ENCODE results near the gene SFR1. TPM values are rescaled to one million over a fixed set of nuclear protein-coding genes. Genes with fewer than 3 reads are reported as not detected.

Gene SFR1
- total and polyA plus RNA-seq, 7 experiments from 2014 or later = 10.1 to 19.8 (median 14.2) TPM

GRCh38 chr10:104117839-104118323, 4.1 kb upstream of the SFR1 start:
- Mint-ChIP-seq H3K4me3 (no peak overlapping the region), H3K27ac (no peak overlapping the region), H3K36me3 (no peaks in the 10 kb centered on the region), H3K9me3 (no peaks in the 10 kb centered on the region), H3K4me1 (peaks cover 4 to 25% (median 15%) of the 10 kb centered on the region in 7 donors), H3K27me3 (peaks cover 0 to 12% (median under 1%) of the 10 kb centered on the region in 5 donors)
- Histone ChIP-seq H3K36me3 (ENCODE audit: control insufficient read depth in 2 of 3, insufficient read depth in 3 of 3, low read length in 3 of 3) (peaks cover 0 to 4% (median 0%) of the 10 kb centered on the region in 3 experiments), H3K9me3 (ENCODE audit: control insufficient read depth in 2 of 3, low read length in 3 of 3) (no peaks in the 10 kb centered on the region), H3K4me3 (ENCODE audit: low read length) (no peak overlapping the region), H3K27ac (ENCODE audit: low read depth, low read length) (no peak overlapping the region), H3K4me1 (ENCODE audit: control insufficient read depth in 2 of 2, insufficient read depth in 2 of 2, low read length in 2 of 2) (peaks cover 10 to 14% of the 10 kb centered on the region in 2 donors), H3K27me3 (ENCODE audit: control insufficient read depth in 2 of 2, insufficient read depth in 2 of 2, low read length in 2 of 2) (no peaks in the 10 kb centered on the region)
- ChIA-PET CTCF (no interaction called here), POLR2A (no interaction called here)
- DNase-seq (no peak), ATAC-seq (no peak)
- intact Hi-C loops (cut with micrococcal nuclease) = no loop called here

DNA sequence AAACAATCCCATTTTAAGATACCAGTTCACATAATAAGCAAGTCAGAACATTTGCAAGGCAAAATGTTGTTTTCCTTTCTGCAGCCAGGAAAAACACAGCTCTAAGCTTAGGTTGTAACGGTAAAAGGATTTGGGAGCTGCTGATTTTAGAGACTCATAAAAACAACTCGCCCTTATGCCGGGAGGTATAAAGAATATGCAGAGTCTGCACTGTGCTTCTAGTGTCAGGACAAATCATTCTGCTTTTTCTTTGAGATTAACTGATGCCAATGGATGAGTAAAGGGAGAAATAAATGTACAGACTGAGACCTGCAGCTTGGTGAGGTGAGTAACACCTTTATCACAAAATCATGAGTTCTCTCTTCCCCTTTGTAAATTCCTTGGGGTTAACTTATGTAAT, 2.0 kb upstream of the SFR1 start:
- peak overlapping the region in 5 of 10 donors; percentile 36 to 96 (median 93) for H3K4me3 Mint-ChIP-seq
- H3K9me3 ChIP-seq (ENCODE audit: control insufficient read depth in 2 of 3, low read length in 3 of 3) = no peaks in the 10 kb centered on the region
- H3K4me3 ChIP-seq (ENCODE audit: low read length) = no peak overlapping the region
- ChIA-PET CTCF (interaction anchor here (1.4 kb wide), 1 partner anchor 19 kb away, joined by 3 read pairs; no protein-coding TSS in a partner anchor), POLR2A (interaction anchor here (0.8 to 3.2 kb wide), 9 partner anchors 11 to 536 kb away, joined by 3 to 23 read pairs (median 4); partner anchors contain the start of gene SLK)
- H3K4me1 ChIP-seq (ENCODE audit: control insufficient read depth in 2 of 2, insufficient read depth in 2 of 2, low read length in 2 of 2) = peaks cover 13 to 18% of the 10 kb centered on the region in 2 donors
- peaks cover 0 to 2% (median 0%) of the 10 kb centered on the region in 5 donors for H3K36me3 Mint-ChIP-seq
- H3K27me3 ChIP-seq (ENCODE audit: control insufficient read depth in 2 of 2, insufficient read depth in 2 of 2, low read length in 2 of 2) = no peaks in the 10 kb centered on the region
- H3K36me3 ChIP-seq (ENCODE audit: control insufficient read depth in 2 of 3, insufficient read depth in 3 of 3, low read length in 3 of 3) = peaks cover 0 to 4% (median 0%) of the 10 kb centered on the region in 3 experiments
- intact Hi-C loops (cut with micrococcal nuclease) = loop anchor here (2.0 to 10.0 kb wide), 9 partner anchors 38 to 1725 kb away; partner anchors contain the start of genes CFAP58 (in 1 of the 2), ITPRIP (in 1 of the 2), NFKB2 (in 1 of the 2) and TAF5 (in 1 of the 2)
- H3K27me3 Mint-ChIP-seq = peaks cover 0 to 12% (median 0%) of the 10 kb centered on the region in 5 donors
- no peaks in the 10 kb centered on the region for H3K9me3 Mint-ChIP-seq
- DNase-seq (no peak), ATAC-seq (no peak)
- peak overlapping the region; percentile 99 for H3K27ac ChIP-seq (ENCODE audit: low read depth, low read length)
- H3K27ac Mint-ChIP-seq = peak overlapping the region; percentile 39 to 99 (median 98)
- peaks cover 9 to 34% (median 27%) of the 10 kb centered on the region in 7 donors for H3K4me1 Mint-ChIP-seq

GRCh38 chr10:104120512-104120902, 1.5 kb upstream of the SFR1 start:
- H3K27me3 Mint-ChIP-seq = peaks cover 0 to 12% (median 0%) of the 10 kb centered on the region in 5 donors
- peak overlapping the region; percentile 99 for H3K27ac ChIP-seq (ENCODE audit: low read depth, low read length)
- peaks cover 13 to 18% of the 10 kb centered on the region in 2 donors for H3K4me1 ChIP-seq (ENCODE audit: control insufficient read depth in 2 of 2, insufficient read depth in 2 of 2, low read length in 2 of 2)
- peaks cover 9 to 39% (median 32%) of the 10 kb centered on the region in 7 donors for H3K4me1 Mint-ChIP-seq
- intact Hi-C loops (cut with micrococcal nuclease) = loop anchor here (2.0 to 10.0 kb wide), 9 partner anchors 38 to 1726 kb away; partner anchors contain the start of genes CFAP58 (in 1 of the 2), ITPRIP (in 1 of the 2), NFKB2 (in 1 of the 2) and TAF5 (in 1 of the 2)
- H3K9me3 ChIP-seq (ENCODE audit: control insufficient read depth in 2 of 3, low read length in 3 of 3) = no peaks in the 10 kb centered on the region
- DNase-seq = no peak
- H3K4me3 ChIP-seq (ENCODE audit: low read length) = peak overlapping the region; percentile 88
- peak overlapping the region; percentile 95 to 100 (median 99) for H3K27ac Mint-ChIP-seq
- H3K36me3 Mint-ChIP-seq = peaks cover 0 to 6% (median 3%) of the 10 kb centered on the region in 5 donors
- ATAC-seq = no peak
- no peaks in the 10 kb centered on the region for H3K9me3 Mint-ChIP-seq
- ChIA-PET CTCF (interaction anchor here (0.8 to 2.7 kb wide), 4 partner anchors 20 to 233 kb away, joined by 3 to 15 read pairs (median 3); no protein-coding TSS in a partner anchor), POLR2A (interaction anchor here (0.6 to 3.2 kb wide), 19 partner anchors 8 to 536 kb away, joined by 3 to 23 read pairs (median 5); partner anchors contain the start of gene SLK)
- H3K4me3 Mint-ChIP-seq = peak overlapping the region; percentile 88 to 97 (median 96)
- no peaks in the 10 kb centered on the region for H3K27me3 ChIP-seq (ENCODE audit: control insufficient read depth in 2 of 2, insufficient read depth in 2 of 2, low read length in 2 of 2)
- peaks cover 0 to 4% (median 0%) of the 10 kb centered on the region in 3 experiments for H3K36me3 ChIP-seq (ENCODE audit: control insufficient read depth in 2 of 3, insufficient read depth in 3 of 3, low read length in 3 of 3)

DNA sequence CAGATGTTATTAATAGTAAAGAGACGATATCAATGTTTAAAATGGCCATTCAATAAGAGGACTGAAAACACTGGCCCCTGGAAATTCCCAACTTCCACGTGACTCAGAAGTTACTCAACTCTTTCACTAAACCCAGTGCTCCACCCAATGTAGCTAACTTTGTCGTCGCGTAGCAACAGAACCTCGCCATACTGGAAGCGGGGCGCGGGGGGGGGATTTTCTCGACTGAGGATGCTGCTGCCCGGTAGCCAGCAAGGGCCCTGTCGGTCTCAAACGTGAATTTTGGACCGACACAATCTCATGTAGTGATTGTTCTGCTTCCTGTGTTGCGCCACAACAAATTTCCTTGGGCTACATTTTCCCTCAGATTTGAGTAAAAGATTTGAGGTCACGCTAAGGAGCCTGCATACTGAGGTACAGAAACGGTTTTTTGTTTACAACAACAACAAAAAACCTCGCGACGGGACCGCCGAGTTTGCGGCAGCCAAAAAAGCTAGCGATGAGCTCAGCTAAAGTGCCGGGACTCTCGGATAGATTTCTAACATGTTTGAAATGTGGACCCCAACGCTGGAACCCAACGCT, 977 bp upstream of the SFR1 start:
- peak overlapping the region; percentile 88 to 97 (median 96) for H3K4me3 Mint-ChIP-seq

DNA sequence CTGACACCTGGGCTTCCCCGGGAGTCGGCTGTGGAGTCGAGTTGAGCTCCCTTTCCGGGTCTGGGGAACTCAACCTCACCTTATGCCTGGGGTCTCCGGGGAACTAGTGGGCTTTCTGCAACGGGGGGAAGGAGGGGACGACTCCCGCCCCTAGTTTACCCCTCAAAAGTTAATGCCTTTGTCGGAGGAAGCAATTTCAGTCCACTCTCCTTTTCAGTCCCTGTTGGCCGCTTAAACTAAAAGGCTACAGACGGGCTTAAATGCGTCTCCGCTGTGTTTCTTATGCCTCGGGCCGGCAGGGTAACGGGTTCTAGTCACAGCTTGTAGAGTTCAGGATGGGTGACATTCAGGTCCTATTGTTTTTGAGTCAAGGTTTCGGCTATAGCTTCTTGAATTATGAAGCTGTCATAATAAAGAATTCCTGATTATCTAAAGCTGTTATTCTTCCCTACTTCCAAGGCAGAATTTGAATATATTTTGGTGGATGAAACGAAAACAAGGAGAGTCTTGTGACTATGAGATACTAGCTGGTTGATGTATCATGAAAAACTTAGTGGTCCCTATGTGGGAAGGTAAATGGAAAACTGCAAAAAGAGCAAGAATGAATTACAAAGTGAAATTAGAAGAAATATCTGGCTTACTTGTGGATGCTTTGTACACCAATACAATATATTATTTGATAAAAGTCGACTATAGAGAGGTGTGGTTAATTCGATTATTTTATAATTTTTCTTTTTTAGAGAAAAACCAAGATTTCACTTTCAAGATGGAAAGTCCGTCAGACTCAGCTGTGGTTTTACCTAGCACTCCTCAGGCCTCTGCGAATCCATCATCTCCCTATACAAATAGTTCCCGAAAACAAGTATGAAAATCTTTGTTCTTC, 495 bp downstream of the SFR1 start:
- peaks cover 13 to 18% of the 10 kb centered on the region in 2 donors for H3K4me1 ChIP-seq (ENCODE audit: control insufficient read depth in 2 of 2, insufficient read depth in 2 of 2, low read length in 2 of 2)
- Mint-ChIP-seq H3K27me3 (peaks cover 0 to 6% (median 0%) of the 10 kb centered on the region in 5 donors), H3K27ac (peak overlapping the region; percentile 95 to 100 (median 99)), H3K9me3 (no peaks in the 10 kb centered on the region), H3K4me3 (peak overlapping the region; percentile 88 to 97 (median 96)), H3K4me1 (peaks cover 9 to 46% (median 32%) of the 10 kb centered on the region in 7 donors), H3K36me3 (peaks cover 4 to 9% (median 7%) of the 10 kb centered on the region in 5 donors)
- no peak for DNase-seq
- H3K27ac ChIP-seq (ENCODE audit: low read depth, low read length) = peak overlapping the region; percentile 95
- no peak for ATAC-seq
- H3K27me3 ChIP-seq (ENCODE audit: control insufficient read depth in 2 of 2, insufficient read depth in 2 of 2, low read length in 2 of 2) = no peaks in the 10 kb centered on the region
- POLR2A ChIA-PET = interaction anchor here (0.5 to 3.2 kb wide), 34 partner anchors 8 to 672 kb away, joined by 3 to 23 read pairs (median 4); partner anchors contain the start of genes GSTO2, SLK and STN1
- no peaks in the 10 kb centered on the region for H3K9me3 ChIP-seq (ENCODE audit: control insufficient read depth in 2 of 3, low read length in 3 of 3)
- intact Hi-C loops (cut with micrococcal nuclease) = loop anchor here (1.0 to 10.0 kb wide), 13 partner anchors 40 to 1728 kb away; partner anchors contain the start of genes CFAP58 (in 2 of the 2), CFAP43 (in 1 of the 2), ITPRIP (in 1 of the 2) and NFKB2 (in 1 of the 2)
- peak overlapping the region; percentile 68 for H3K4me3 ChIP-seq (ENCODE audit: low read length)
- CTCF ChIA-PET = interaction anchor here (0.6 to 2.7 kb wide), 8 partner anchors 38 to 235 kb away, joined by 3 to 15 read pairs (median 4); partner anchors contain the start of gene SLK
- H3K36me3 ChIP-seq (ENCODE audit: control insufficient read depth in 2 of 3, insufficient read depth in 3 of 3, low read length in 3 of 3) = peaks cover 0 to 4% (median 0%) of the 10 kb centered on the region in 3 experiments

More for the DNA sequence above, 977 bp upstream of the SFR1 start:
- ATAC-seq (peak; percentile 48), DNase-seq (peak; percentile 47 to 93 (median 78))
- Mint-ChIP-seq H3K27ac (peak overlapping the region; percentile 95 to 100 (median 99)), H3K27me3 (peaks cover 0 to 12% (median 0%) of the 10 kb centered on the region in 5 donors), H3K9me3 (no peaks in the 10 kb centered on the region), H3K4me1 (peaks cover 9 to 39% (median 32%) of the 10 kb centered on the region in 7 donors), H3K36me3 (peaks cover 0 to 7% (median 4%) of the 10 kb centered on the region in 5 donors)
- ChIA-PET CTCF (interaction anchor here (0.8 to 2.7 kb wide), 5 partner anchors 20 to 233 kb away, joined by 3 to 15 read pairs (median 3); partner anchors contain the start of gene SLK), POLR2A (interaction anchor here (0.6 to 3.2 kb wide), 34 partner anchors 8 to 537 kb away, joined by 3 to 23 read pairs (median 4); partner anchors contain the start of genes GSTO2, SLK and STN1)
- Histone ChIP-seq H3K27ac (ENCODE audit: low read depth, low read length) (peak overlapping the region; percentile 99), H3K4me1 (ENCODE audit: control insufficient read depth in 2 of 2, insufficient read depth in 2 of 2, low read length in 2 of 2) (peaks cover 13 to 18% of the 10 kb centered on the region in 2 donors), H3K4me3 (ENCODE audit: low read length) (peak overlapping the region; percentile 88), H3K27me3 (ENCODE audit: control insufficient read depth in 2 of 2, insufficient read depth in 2 of 2, low read length in 2 of 2) (no peaks in the 10 kb centered on the region), H3K36me3 (ENCODE audit: control insufficient read depth in 2 of 3, insufficient read depth in 3 of 3, low read length in 3 of 3) (peaks cover 0 to 4% (median 0%) of the 10 kb centered on the region in 3 experiments), H3K9me3 (ENCODE audit: control insufficient read depth in 2 of 3, low read length in 3 of 3) (no peaks in the 10 kb centered on the region)
- intact Hi-C loops (cut with micrococcal nuclease) = loop anchor here (1.0 to 10.0 kb wide), 18 partner anchors 39 to 1726 kb away; partner anchors contain the start of genes GSTO2 (in 2 of the 2), SLK (in 2 of the 2), STN1 (in 2 of the 2) and CFAP43 (in 1 of the 2)

All from naive thymus-derived CD4-positive, alpha-beta T cell (primary cell).